HCT116 (cell line): ENCODE results near the gene MAST4. TPM values are rescaled to one million over a fixed set of nuclear protein-coding genes. Genes with fewer than 3 reads are reported as not detected.

Experiments
- ATAC-seq: fragments of 200-7000 bp; cut with Tn5 transposase; 2 replicates; pipeline ENCODE4 v1.9.1; 2020; ENCODE audit warnings: mild to moderate bottlenecking, moderate library complexity
- BruUV-seq: library from RNA; stranded (reverse); fragments of 400-500 nt; replicated peaks from 2 replicates; lab custom pipeline; 2021; lab: Mats Ljungman, UMichigan
- CTCF ChIA-PET: fragments of 300-600 bp; sonication (Branson Sonifier 250); formaldehyde crosslinking; loops from one replicate; lab custom pipeline; 2021; ENCODE audit warnings: antibody characterized with exemption; lab: Charles Lee
- POLR2A ChIA-PET: fragments of 300-600, 350-600 bp; sonication (Branson Sonifier 250); formaldehyde crosslinking; loops from one replicate; lab custom pipeline; 2021; ENCODE audit warnings: antibody characterized with exemption; lab: Charles Lee
- RAD21 ChIA-PET, 2 experiments: fragments of 300-600 bp; sonication (Branson Sonifier 250); formaldehyde crosslinking; loops; one replicate each; lab custom pipeline; 2023; ENCODE audit warnings: low total read pairs in 2 of 2; ENCODE audit not compliant: uncharacterized antibody in 2 of 2, unreplicated experiment in 2 of 2, low non-redundant PET in 1 of 2; lab: Charles Lee
- DNase-seq: peaks from one replicate; pipeline ENCODE4 v3.0.0-alpha.2; 2010; ENCODE audit warnings: low read depth, low spot score
- H2AFZ ChIP-seq: fragments of 200-600 bp; shearing (Covaris generic), sonication (generic); 2 replicates; pipeline ENCODE4 v1.6.1; 2017; ENCODE audit warnings: low read depth, mixed run types, mixed read lengths, antibody characterized with exemption, low read length; ENCODE audit not compliant: poor library complexity, severe bottlenecking
- H3K27ac ChIP-seq: 2 replicates; pipeline ENCODE4 v1.5.1; 2012; ENCODE audit warnings: low read depth, low read length
- H3K27me3 ChIP-seq: fragments of 200-600 bp; sonication (generic); 2 replicates; pipeline ENCODE4 v1.6.1; 2016; ENCODE audit warnings: mixed run types, low read length, mixed read lengths; ENCODE audit not compliant: insufficient read depth
- H3K36me3 ChIP-seq, 2 experiments: fragments of 200-500 bp in 1 of 2; fragments of 200-600 bp in 1 of 2; sonication (Bioruptor generic) in 1 of 2; sonication (generic) in 1 of 2; 2 replicates each; pipeline versions ENCODE4 v1.5.1 to v1.6.1; 2014 to 2016; ENCODE audit warnings: low read length in 2 of 2, inconsistent platforms in 1 of 2, mixed read lengths in 1 of 2, mixed run types in 1 of 2; ENCODE audit not compliant: insufficient read depth in 2 of 2, control insufficient read depth in 1 of 2
- H3K4me1 ChIP-seq, 2 experiments: fragments of 200-600 bp in 1 of 2; sonication (generic) in 1 of 2; 2 replicates each; pipeline versions ENCODE4 v1.5.1 to v1.6.1; 2012 to 2017; ENCODE audit warnings: low read length in 2 of 2, inconsistent platforms in 1 of 2, mild to moderate bottlenecking in 1 of 2, mixed read lengths in 1 of 2, mixed run types in 1 of 2, moderate library complexity in 1 of 2; ENCODE audit not compliant: insufficient read depth in 2 of 2, control insufficient read depth in 1 of 2
- H3K4me2 ChIP-seq: fragments of 200-600 bp; sonication (generic); 2 replicates; pipeline ENCODE4 v1.6.1; 2017; ENCODE audit warnings: mixed run types, low read length, mixed read lengths
- H3K4me3 ChIP-seq, 2 experiments: fragments of 200-600 bp in 1 of 2; sonication (generic) in 1 of 2; replicated peaks in 1 of 2; 2 replicates each; pipeline ENCODE4 v1.5.1; 2011 to 2016; ENCODE audit warnings: low read length in 2 of 2, control low read depth in 1 of 2, low read depth in 1 of 2, mild to moderate bottlenecking in 1 of 2, mixed read lengths in 1 of 2, mixed run types in 1 of 2
- H3K79me2 ChIP-seq: fragments of 200-600 bp; sonication (generic); 2 replicates; pipeline ENCODE4 v1.6.1; 2017; ENCODE audit warnings: mild to moderate bottlenecking, mixed run types, low read length, moderate library complexity, mixed read lengths; ENCODE audit not compliant: insufficient read depth
- H3K9ac ChIP-seq: fragments of 200-600 bp; sonication (generic); 2 replicates; pipeline ENCODE4 v1.6.1; 2016; ENCODE audit warnings: low read length, mixed read lengths
- H3K9me2 ChIP-seq: fragments of 200-600 bp; sonication (generic), shearing (Covaris generic); 2 replicates; pipeline ENCODE4 v1.6.1; 2017; ENCODE audit warnings: mixed run types, mild to moderate bottlenecking, moderate library complexity; ENCODE audit not compliant: insufficient read depth
- H3K9me3 ChIP-seq, 2 experiments: fragments of 200-500 bp in 1 of 2; fragments of 200-600 bp in 1 of 2; sonication (Bioruptor generic) in 1 of 2; sonication (generic) in 1 of 2; 2 replicates each; pipeline ENCODE4 v1.6.1; 2014 to 2017; ENCODE audit warnings: low read length in 2 of 2, mixed read lengths in 2 of 2, inconsistent platforms in 1 of 2, low read depth in 1 of 2, mild to moderate bottlenecking in 1 of 2, mixed run types in 1 of 2, moderate library complexity in 1 of 2; ENCODE audit not compliant: control insufficient read depth in 1 of 2, insufficient read depth in 1 of 2
- H4K20me1 ChIP-seq: fragments of 200-600 bp; sonication (generic), shearing (Covaris generic); 2 replicates; pipeline ENCODE4 v1.6.1; 2017; ENCODE audit warnings: mixed run types, mild to moderate bottlenecking, moderate library complexity; ENCODE audit not compliant: insufficient read depth
- ATF3 ChIP-seq: IDR thresholded peaks from 2 replicates; pipeline ENCODE4 v1.6.1; 2012
- CBX3 ChIP-seq: IDR thresholded peaks from 2 replicates; pipeline ENCODE4 v1.6.1; 2012; ENCODE audit warnings: low read depth
- CEBPB ChIP-seq: IDR thresholded peaks from 2 replicates; pipeline ENCODE4 v1.6.1; 2012; ENCODE audit warnings: low read depth
- CTCF ChIP-seq, 3 experiments: fragments of 200-600 bp in 1 of 3; sonication (generic) in 1 of 3; IDR thresholded peaks in 2 of 3; conservative IDR thresholded peaks in 1 of 3; 2 replicates each; pipeline ENCODE4 v1.5.1; 2012 to 2017; ENCODE audit warnings: low read depth in 2 of 3, low read length in 2 of 3, antibody characterized with exemption in 1 of 3, borderline replicate concordance in 1 of 3, control low read depth in 1 of 3, mild to moderate bottlenecking in 1 of 3, mixed read lengths in 1 of 3, mixed run types in 1 of 3, moderate library complexity in 1 of 3; ENCODE audit not compliant: insufficient read depth in 1 of 3
- EGR1 ChIP-seq: IDR thresholded peaks from 2 replicates; pipeline ENCODE4 v1.6.1; 2012; ENCODE audit warnings: low read depth
- ELF1 ChIP-seq: IDR thresholded peaks from 2 replicates; pipeline ENCODE4 v1.6.1; 2012; ENCODE audit warnings: low read depth, borderline replicate concordance
- JUND ChIP-seq: IDR thresholded peaks from 2 replicates; pipeline ENCODE4 v1.6.1; 2012
- POLR2A ChIP-seq: IDR thresholded peaks from 2 replicates; pipeline ENCODE4 v1.7.0; 2011; ENCODE audit warnings: borderline replicate concordance; ENCODE audit not compliant: insufficient read depth, insufficient read length; ENCODE audit errors: extremely low read depth
- POLR2AphosphoS5 ChIP-seq: IDR thresholded peaks from 2 replicates; pipeline ENCODE4 v1.6.1; 2011; ENCODE audit warnings: mild to moderate bottlenecking, low read depth, low read length, moderate library complexity
- SIN3A ChIP-seq: IDR thresholded peaks from 2 replicates; pipeline ENCODE4 v1.6.1; 2012; ENCODE audit warnings: low read depth
- SRF ChIP-seq: IDR thresholded peaks from 2 replicates; pipeline ENCODE4 v1.6.1; 2012; ENCODE audit warnings: low read depth
- ZBTB33 ChIP-seq: IDR thresholded peaks from 2 replicates; pipeline ENCODE4 v1.6.1; 2011; ENCODE audit warnings: mild to moderate bottlenecking, low read length, moderate library complexity; ENCODE audit not compliant: insufficient replicate concordance; ENCODE audit errors: extremely low read depth
- ZFX ChIP-seq: fragments of 450-650 bp; IDR thresholded peaks from 2 replicates; pipeline ENCODE4 v1.6.1; 2017
- intact Hi-C: fragments of 100-400 bp; cut with micrococcal nuclease; formaldehyde crosslinking; loops from 2 replicates; pipeline ENCODE4 v1.10.0; 2022
- total RNA-seq: library from RNA; stranded (reverse); gene quantifications from one replicate; pipeline ENCODE4 v1.2.1, GENCODE V29; 2021; ENCODE audit not compliant: unreplicated experiment

The MAST4 gene
- total RNA-seq, 1 experiment from 2014 or later: 1.1 TPM

- ChIA-PET POLR2A (no interaction called here), CTCF (interaction anchor here (1.4 kb wide), 1 partner anchor 24 kb away, joined by 3 read pairs; no protein-coding TSS in a partner anchor)
- Histone ChIP-seq H3K4me2 (no peak overlapping the region), H3K36me3 (no peaks in the 10 kb centered on the region), H3K9ac (no peak overlapping the region), H4K20me1 (no peaks in the 10 kb centered on the region), H3K27ac (no peak overlapping the region)
- BruUV-seq: no TSS peak
- DNase-seq: no peak
- TF ChIP-seq ATF3 (no peak), ELF1 (no peak), POLR2AphosphoS5 (no peak), SIN3A (no peak), POLR2A (no peak), ZFX (no peak), CTCF (IDR thresholded peaks at IDR 0.05 in 2 of 3, conservative IDR thresholded peaks at IDR 0.05 in 1 of 3; ENCODE audit: borderline replicate concordance in 1 of 3, insufficient read depth in 1 of 3, low read depth in 2 of 3, low read length in 2 of 3) (no peak)
- TF ChIP-seq, all 23 proteins: peak for 0
- Histone ChIP-seq H3K9me2 (no peaks in the 10 kb centered on the region), H3K79me2 (no peaks in the 10 kb centered on the region), H3K4me1 (no peaks in the 10 kb centered on the region), H2AFZ (no peak overlapping the region), H3K27me3 (no peaks in the 10 kb centered on the region), H3K4me3 (no peak overlapping the region), H3K9me3 (no peaks in the 10 kb centered on the region)
- RAD21 ChIA-PET: no interaction called here
- no peak for ATAC-seq
- intact Hi-C loops: no loop called here
Observed at GRCh38 chr5:67190861-67191260, 594.7 kb downstream of the MAST4 start.

GRCh38 chr5:67192719-67193438 is 596.7 kb downstream of the MAST4 start:
- no peak overlapping the region for H3K4me3 ChIP-seq
- no peaks in the 10 kb centered on the region for H3K79me2 ChIP-seq
- H3K4me2 ChIP-seq: no peak overlapping the region
- no peaks in the 10 kb centered on the region for H3K9me3 ChIP-seq
- ATAC-seq (no peak), DNase-seq (no peak)
- ChIA-PET RAD21 (no interaction called here), CTCF (no interaction called here), POLR2A (no interaction called here)
- no TSS peak for BruUV-seq
- no peaks in the 10 kb centered on the region for H3K4me1 ChIP-seq
- H3K9ac ChIP-seq: no peak overlapping the region
- no peak overlapping the region for H2AFZ ChIP-seq
- intact Hi-C loops: no loop called here
- H4K20me1 ChIP-seq: no peaks in the 10 kb centered on the region
- H3K27ac ChIP-seq: no peak overlapping the region
- no peaks in the 10 kb centered on the region for H3K9me2 ChIP-seq
- H3K27me3 ChIP-seq: no peaks in the 10 kb centered on the region
- no peaks in the 10 kb centered on the region for H3K36me3 ChIP-seq
- TF ChIP-seq SRF: no peak
- TF ChIP-seq CEBPB: no peak
- TF ChIP-seq ZBTB33: no peak
- no peak for TF ChIP-seq JUND
- TF ChIP-seq POLR2AphosphoS5: no peak
- TF ChIP-seq CBX3: no peak
- no peak for TF ChIP-seq EGR1
